Type B pancreatic cell (in vitro differentiated cells): Measurements from ENCODE around the gene PHKB. TPM values are rescaled to one million over a fixed set of nuclear protein-coding genes. Genes with fewer than 3 reads are reported as not detected.
"Not testable (repeated sequence)": the region's sequence is repeated elsewhere in the genome, so short reads cannot be mapped to it uniquely, and the experiment has no call there.

Experiments
- DNase-seq: peaks from one replicate; pipeline ENCODE4 v3.0.0; 2021; ENCODE audit warnings: mixed read lengths; ENCODE audit not compliant: unreplicated experiment; ENCODE audit errors: extremely low spot score
- H3K27ac Mint-ChIP-seq: 2 replicates; pipeline ENCODE4 v1.8.0; 2021; ENCODE audit warnings: mild to moderate bottlenecking, mixed read lengths
- H3K27me3 Mint-ChIP-seq: 2 replicates; pipeline ENCODE4 v1.8.0; 2021; ENCODE audit warnings: mixed read lengths
- H3K36me3 Mint-ChIP-seq: 2 replicates; pipeline ENCODE4 v1.8.0; 2021; ENCODE audit warnings: mixed read lengths
- H3K4me1 Mint-ChIP-seq: one replicate; pipeline ENCODE4 v1.8.0; 2021; ENCODE audit warnings: mixed read lengths; ENCODE audit not compliant: unreplicated experiment
- H3K4me3 Mint-ChIP-seq: 2 replicates; pipeline ENCODE4 v1.8.0; 2021; ENCODE audit warnings: mild to moderate bottlenecking, mixed read lengths
- H3K9me3 Mint-ChIP-seq: 2 replicates; pipeline ENCODE4 v1.8.0; 2021; ENCODE audit warnings: mixed read lengths
- total RNA-seq: library from RNA; stranded (reverse); gene quantifications from 2 replicates; pipeline ENCODE4 v1.2.1, GENCODE V29; 2021; ENCODE audit warnings: low replicate concordance
- TF ChIP-seq, protein P1 (sequence below): fragments of 200-600 bp; sonication (generic); conservative IDR thresholded peaks from 2 replicates; pipeline ENCODE4 v1.5.0; 2021; ENCODE audit warnings: antibody characterized with exemption, mild to moderate bottlenecking

Gene PHKB
- total RNA-seq, 1 donor from 2014 or later, result 72.9 TPM

DNA sequence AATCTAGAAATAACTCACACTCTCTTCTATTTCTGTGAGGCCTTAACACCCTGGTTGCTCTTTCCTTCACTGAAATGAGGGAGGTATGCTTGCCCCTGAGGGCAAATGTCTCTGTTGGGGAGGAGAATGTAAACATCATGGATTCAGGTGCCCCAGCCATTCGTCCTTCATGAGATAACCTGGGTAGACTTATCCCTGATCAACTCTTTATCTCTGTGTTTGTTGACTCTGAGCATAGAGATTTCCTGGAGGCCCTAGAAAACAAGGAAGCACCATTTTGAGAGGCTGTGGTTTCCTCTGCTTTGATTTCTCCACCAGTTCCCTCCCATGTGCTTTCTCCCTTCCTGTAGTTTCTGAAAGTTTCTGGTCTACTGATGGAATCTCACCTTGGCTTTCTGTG is 77.3 kb downstream of the PHKB start:
- H3K36me3 Mint-ChIP-seq, result peaks cover 20% of the 10 kb centered on the region
- no peaks in the 10 kb centered on the region for H3K27me3 Mint-ChIP-seq
- no peak for DNase-seq
- no peak overlapping the region for H3K4me3 Mint-ChIP-seq
- no peaks in the 10 kb centered on the region for H3K4me1 Mint-ChIP-seq
- peaks cover 5% of the 10 kb centered on the region for H3K9me3 Mint-ChIP-seq
- TF ChIP-seq, protein P1, sequence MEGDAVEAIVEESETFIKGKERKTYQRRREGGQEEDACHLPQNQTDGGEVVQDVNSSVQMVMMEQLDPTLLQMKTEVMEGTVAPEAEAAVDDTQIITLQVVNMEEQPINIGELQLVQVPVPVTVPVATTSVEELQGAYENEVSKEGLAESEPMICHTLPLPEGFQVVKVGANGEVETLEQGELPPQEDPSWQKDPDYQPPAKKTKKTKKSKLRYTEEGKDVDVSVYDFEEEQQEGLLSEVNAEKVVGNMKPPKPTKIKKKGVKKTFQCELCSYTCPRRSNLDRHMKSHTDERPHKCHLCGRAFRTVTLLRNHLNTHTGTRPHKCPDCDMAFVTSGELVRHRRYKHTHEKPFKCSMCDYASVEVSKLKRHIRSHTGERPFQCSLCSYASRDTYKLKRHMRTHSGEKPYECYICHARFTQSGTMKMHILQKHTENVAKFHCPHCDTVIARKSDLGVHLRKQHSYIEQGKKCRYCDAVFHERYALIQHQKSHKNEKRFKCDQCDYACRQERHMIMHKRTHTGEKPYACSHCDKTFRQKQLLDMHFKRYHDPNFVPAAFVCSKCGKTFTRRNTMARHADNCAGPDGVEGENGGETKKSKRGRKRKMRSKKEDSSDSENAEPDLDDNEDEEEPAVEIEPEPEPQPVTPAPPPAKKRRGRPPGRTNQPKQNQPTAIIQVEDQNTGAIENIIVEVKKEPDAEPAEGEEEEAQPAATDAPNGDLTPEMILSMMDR, result no peak
- no peak overlapping the region for H3K27ac Mint-ChIP-seq

DNA sequence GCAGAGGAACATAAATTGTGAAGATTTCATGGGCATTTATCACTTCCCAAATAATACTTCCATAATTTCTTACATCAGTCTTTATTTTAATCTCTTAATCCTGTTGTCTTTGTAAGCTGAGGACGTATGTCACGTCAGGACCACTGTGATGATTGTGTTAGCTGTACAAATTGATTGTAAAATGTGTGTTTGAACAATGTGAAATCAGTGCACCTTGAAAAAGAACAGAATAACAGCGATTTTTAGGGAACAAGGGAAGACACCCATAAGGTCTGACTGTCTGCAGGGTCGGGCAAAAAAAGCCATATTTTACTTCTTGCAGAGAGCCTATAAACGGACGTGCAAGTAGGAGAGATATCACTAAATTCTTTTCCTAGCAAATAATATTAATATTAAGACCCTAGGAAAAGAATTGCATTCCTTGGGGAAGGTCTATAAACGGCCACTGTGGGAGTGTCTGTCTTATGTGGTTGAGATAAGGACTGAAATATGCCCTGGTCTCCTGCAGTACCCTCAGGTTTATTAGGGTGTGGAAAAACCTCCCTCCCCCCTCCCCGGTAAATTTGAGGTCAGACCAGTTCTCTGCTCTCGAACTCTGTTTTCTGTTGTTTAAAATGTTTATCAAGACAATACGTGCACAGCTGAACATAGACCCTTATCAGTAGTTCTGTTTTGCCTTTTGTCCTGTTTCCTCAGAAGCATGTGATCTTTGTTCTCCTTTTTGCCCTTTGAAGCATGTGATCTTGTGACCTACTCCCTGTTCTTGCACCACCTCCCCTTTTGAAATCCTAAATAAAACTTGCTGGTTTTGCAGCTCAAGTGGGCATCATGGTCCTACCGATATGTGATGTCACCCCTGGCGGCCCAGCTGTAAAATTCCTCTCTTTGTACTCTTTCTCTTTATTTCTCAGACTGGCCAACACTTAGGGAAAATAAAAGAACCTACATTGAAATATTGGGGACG is 78.9 kb downstream of the PHKB start:
- not testable (repeated sequence) for H3K4me1 Mint-ChIP-seq, H3K27ac Mint-ChIP-seq

DNA sequence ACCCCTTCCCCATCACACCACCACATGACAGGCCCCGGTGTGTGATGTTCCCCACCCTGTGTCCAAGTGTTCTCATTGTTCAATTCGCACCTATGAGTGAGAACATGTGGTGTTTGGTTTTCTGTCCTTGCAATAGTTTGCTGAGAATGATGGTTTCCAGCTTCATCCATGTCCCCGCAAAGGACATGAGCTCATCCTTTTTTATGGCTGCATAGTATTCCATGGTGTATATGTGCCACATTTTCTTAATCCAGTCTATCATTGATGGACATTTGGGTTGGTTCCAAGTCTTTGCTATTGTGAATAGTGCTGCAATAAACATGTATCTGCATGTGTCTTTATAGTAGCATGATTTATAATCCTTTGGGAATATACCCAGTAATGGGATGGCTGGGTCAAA is 80.0 kb downstream of the PHKB start:
- H3K4me1 Mint-ChIP-seq, DNase-seq, H3K27me3 Mint-ChIP-seq, H3K27ac Mint-ChIP-seq, H3K4me3 Mint-ChIP-seq: not testable (repeated sequence)
- Mint-ChIP-seq H3K36me3 (peaks cover 33% of the 10 kb centered on the region), H3K9me3 (peaks cover 15% of the 10 kb centered on the region)

More for the DNA sequence above, 78.9 kb downstream of the PHKB start:
- H3K9me3 Mint-ChIP-seq, H3K27me3 Mint-ChIP-seq, H3K4me3 Mint-ChIP-seq, DNase-seq: not testable (repeated sequence)
- peaks cover 25% of the 10 kb centered on the region for H3K36me3 Mint-ChIP-seq

DNA sequence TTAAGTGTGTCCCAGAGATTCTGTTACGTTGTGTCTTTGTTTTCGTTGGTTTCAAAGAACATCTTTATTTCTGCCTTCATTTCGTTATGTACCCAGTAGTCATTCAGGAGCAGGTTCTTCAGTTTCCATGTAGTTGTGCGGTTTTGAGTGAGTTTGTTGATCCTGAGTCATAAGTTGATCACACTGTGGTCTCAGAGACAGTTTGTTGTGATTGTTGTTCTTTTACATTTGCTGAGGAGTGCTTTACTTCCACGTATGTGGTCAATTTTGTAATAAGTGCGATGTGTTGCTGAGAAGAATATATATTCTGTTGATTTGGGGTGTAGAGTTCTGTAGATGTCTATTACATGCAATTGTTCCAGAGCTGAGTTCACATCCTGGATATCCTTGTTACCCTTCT is 83.1 kb downstream of the PHKB start:
- peaks cover 40% of the 10 kb centered on the region for H3K36me3 Mint-ChIP-seq
- H3K4me3 Mint-ChIP-seq, H3K27ac Mint-ChIP-seq, H3K27me3 Mint-ChIP-seq, DNase-seq, H3K4me1 Mint-ChIP-seq: not testable (repeated sequence)
- peaks cover 15% of the 10 kb centered on the region for H3K9me3 Mint-ChIP-seq

DNA sequence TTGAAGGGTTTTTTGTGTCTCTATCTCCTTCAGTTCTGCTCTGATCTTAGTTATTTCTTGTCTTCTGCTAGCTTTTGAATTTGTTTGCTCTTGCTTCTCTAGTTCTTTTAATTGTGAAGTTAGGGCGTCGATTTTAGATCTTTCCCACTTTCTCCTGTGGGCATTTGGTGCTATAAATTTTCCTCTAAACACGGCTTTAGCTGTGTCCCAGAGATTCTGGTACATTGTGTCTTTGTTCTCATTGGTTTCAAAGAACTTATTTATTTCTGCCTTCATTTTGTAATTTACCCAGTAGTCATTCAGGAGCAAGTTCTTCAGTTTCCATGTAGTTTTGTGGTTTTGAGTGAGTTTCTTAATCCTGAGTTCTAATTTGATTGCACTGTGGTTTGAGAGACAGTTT is 90.1 kb downstream of the PHKB start:
- Mint-ChIP-seq H3K36me3 (peaks cover 58% of the 10 kb centered on the region), H3K9me3 (peaks cover 18% of the 10 kb centered on the region)
- not testable (repeated sequence) for H3K27ac Mint-ChIP-seq, H3K4me3 Mint-ChIP-seq, H3K27me3 Mint-ChIP-seq, DNase-seq, H3K4me1 Mint-ChIP-seq

DNA sequence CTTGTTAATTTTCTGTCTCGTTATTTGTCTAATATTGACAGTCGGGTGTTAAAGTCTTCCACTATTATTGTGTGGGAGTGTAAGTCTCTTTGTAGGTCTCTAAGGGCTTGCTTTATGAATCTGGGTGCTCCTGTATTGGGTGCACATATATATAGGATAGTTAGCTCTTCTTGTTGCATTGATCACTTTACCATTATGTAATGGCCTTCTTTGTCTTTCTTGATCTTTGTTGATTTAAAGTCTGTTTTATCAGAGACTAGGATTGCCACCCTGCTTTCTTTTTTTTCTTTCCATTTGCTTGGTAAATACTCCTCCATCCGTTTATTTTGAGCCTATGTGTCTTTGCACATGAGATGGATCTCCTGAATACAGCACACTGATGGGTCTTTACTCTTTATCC is 90.6 kb downstream of the PHKB start:
- H3K27me3 Mint-ChIP-seq, H3K27ac Mint-ChIP-seq, DNase-seq, H3K4me1 Mint-ChIP-seq, H3K4me3 Mint-ChIP-seq: not testable (repeated sequence)
- peaks cover 56% of the 10 kb centered on the region for H3K36me3 Mint-ChIP-seq
- H3K9me3 Mint-ChIP-seq, result peaks cover 18% of the 10 kb centered on the region

DNA sequence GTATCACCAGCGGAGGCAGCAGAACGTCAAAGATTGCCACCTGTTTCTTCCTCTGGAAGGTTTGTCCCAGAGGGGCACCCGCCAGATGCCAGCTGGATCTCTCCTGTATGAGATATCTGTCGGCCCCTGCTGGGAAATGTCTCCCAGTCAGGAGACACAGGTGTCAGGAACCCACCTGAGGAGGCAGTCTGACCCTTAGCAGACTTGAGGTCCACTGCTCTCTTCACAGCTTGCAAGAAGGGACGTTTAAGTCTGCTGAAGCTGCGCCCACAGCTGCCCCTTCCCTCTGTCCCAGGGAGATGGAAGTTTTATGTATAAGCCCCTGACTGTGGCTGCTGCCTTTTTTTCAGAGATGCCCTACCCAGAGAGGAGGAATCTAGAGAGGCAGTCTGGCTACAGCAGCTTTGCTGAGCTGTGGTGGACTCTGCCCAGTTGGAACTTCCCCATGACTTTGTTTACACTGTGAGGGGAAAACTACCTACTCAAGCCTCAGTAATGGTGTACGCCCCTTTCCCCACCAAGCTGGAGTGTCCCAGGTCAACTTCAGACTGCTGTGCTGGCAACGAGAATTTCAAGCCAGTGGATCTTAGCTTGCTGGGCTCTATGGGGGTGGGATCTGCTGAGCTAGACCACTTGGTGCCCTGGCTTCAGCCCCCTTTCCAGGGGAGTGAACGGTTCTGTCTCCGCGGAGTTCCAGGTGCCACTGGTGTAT is 92.9 kb downstream of the PHKB start:
- Mint-ChIP-seq H3K27ac (no peak overlapping the region), H3K4me1 (no peaks in the 10 kb centered on the region), H3K36me3 (peaks cover 46% of the 10 kb centered on the region), H3K4me3 (no peak overlapping the region), H3K27me3 (no peaks in the 10 kb centered on the region), H3K9me3 (peaks cover 18% of the 10 kb centered on the region)
- DNase-seq, result no peak
- TF ChIP-seq, protein P1, result no peak

DNA sequence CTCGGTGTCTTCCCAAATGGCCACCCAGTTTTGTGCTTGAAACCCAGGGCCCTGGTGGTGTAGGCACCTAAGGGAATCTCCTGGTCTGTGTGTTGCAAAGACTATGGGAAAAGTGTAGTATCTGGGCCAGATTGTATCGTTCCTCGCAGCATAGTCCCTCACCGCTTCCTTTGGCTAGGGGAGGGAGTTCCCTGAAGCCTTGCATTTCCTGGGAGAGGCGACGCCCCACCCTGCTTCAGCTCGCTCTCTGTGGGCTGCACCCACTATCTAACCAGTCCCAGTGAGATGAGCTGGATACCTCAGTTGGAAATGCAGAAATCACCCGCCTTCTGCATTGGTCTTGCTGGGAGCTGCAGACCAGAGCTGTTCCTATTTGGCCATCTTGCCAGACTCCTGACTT is 93.5 kb downstream of the PHKB start:
- Mint-ChIP-seq H3K36me3 (peaks cover 42% of the 10 kb centered on the region), H3K9me3 (peaks cover 18% of the 10 kb centered on the region)
- H3K27me3 Mint-ChIP-seq, H3K4me1 Mint-ChIP-seq, H3K4me3 Mint-ChIP-seq, DNase-seq, H3K27ac Mint-ChIP-seq: not testable (repeated sequence)
